SK-N-SH treated with all-trans-retinoic acid at 6 μM for 48 hours (cell line): ENCODE results near the gene FAM53A.

Experiments
- ATAC-seq: fragments of 200-7000 bp; cut with Tn5 transposase; 3 replicates; pipeline ENCODE4 v1.9.1; 2020; ENCODE audit warnings: mild to moderate bottlenecking, moderate library complexity
- ARNTL ChIP-seq: fragments of 450-650 bp; formaldehyde crosslinking; IDR thresholded peaks from 2 replicates; pipeline ENCODE4 v1.5.0; 2020; ENCODE audit warnings: low read depth, mild to moderate bottlenecking, moderate library complexity, borderline replicate concordance
- BACH2 ChIP-seq: fragments of 250-450 bp; sonication (Bioruptor Pico); IDR thresholded peaks from 2 replicates; pipeline ENCODE4 v1.9.0; 2021; ENCODE audit warnings: mild to moderate bottlenecking, borderline replicate concordance
- ESRRG ChIP-seq: fragments of 250-450 bp; sonication (Bioruptor Pico); IDR thresholded peaks from 2 replicates; pipeline ENCODE4 v1.6.1; 2021; ENCODE audit warnings: mild to moderate bottlenecking
- GLIS3 ChIP-seq: fragments of 250-450 bp; sonication (Bioruptor Pico); IDR thresholded peaks from 2 replicates; pipeline ENCODE4 v1.5.0; 2020; ENCODE audit warnings: mild to moderate bottlenecking, moderate library complexity
- ISL1 ChIP-seq: fragments of 250-450 bp; sonication (Bioruptor Pico); IDR thresholded peaks from 2 replicates; pipeline ENCODE4 v2.1.2; 2022; ENCODE audit warnings: mild to moderate bottlenecking, moderate library complexity
- OSR1 ChIP-seq: fragments of 250-450 bp; sonication (Bioruptor Pico); IDR thresholded peaks from 2 replicates; pipeline ENCODE4 v1.8.0; 2022; ENCODE audit warnings: moderate library complexity, mild to moderate bottlenecking, inconsistent platforms
- POU6F1 ChIP-seq: fragments of 250-450 bp; sonication (Bioruptor Pico); IDR thresholded peaks from 2 replicates; pipeline ENCODE4 v1.8.0; 2021; ENCODE audit warnings: low read depth, mild to moderate bottlenecking, moderate library complexity, borderline replicate concordance
- PPARA ChIP-seq: fragments of 250-450 bp; sonication (Bioruptor Pico); IDR thresholded peaks from 2 replicates; pipeline ENCODE4 v1.5.0; 2020; ENCODE audit warnings: mild to moderate bottlenecking, borderline replicate concordance
- RARB ChIP-seq: fragments of 250-450 bp; sonication (Bioruptor Pico); IDR thresholded peaks from 2 replicates; pipeline ENCODE4 v1.8.0; 2021; ENCODE audit warnings: mild to moderate bottlenecking, moderate library complexity
- SNAI2 ChIP-seq: fragments of 250-450 bp; sonication (Bioruptor Pico); IDR thresholded peaks from 2 replicates; pipeline ENCODE4 v1.5.0; 2020; ENCODE audit warnings: mild to moderate bottlenecking, moderate library complexity
- TCF4 ChIP-seq: fragments of 250-450 bp; sonication (Bioruptor Pico); IDR thresholded peaks from 2 replicates; pipeline ENCODE4 v1.8.0; 2021; ENCODE audit warnings: mild to moderate bottlenecking, moderate library complexity, borderline replicate concordance
- TOX ChIP-seq: fragments of 250-450 bp; sonication (Bioruptor Pico); IDR thresholded peaks from 2 replicates; pipeline ENCODE4 v1.8.0; 2021; ENCODE audit warnings: mild to moderate bottlenecking, moderate library complexity, borderline replicate concordance
- ZFP3 ChIP-seq: fragments of 250-450 bp; sonication (Bioruptor Pico); IDR thresholded peaks from 2 replicates; pipeline ENCODE4 v1.5.0; 2020; ENCODE audit warnings: mild to moderate bottlenecking, moderate library complexity
- ZFP30 ChIP-seq: fragments of 450-650 bp; formaldehyde crosslinking; IDR thresholded peaks from 2 replicates; pipeline ENCODE4 v1.5.0; 2022; ENCODE audit warnings: mild to moderate bottlenecking, moderate library complexity
- ZNF565 ChIP-seq: fragments of 450-650 bp; formaldehyde crosslinking; conservative IDR thresholded peaks from 2 replicates; pipeline ENCODE4 v1.5.0; 2020; ENCODE audit warnings: low read depth, mild to moderate bottlenecking, moderate library complexity
- ZNF70 ChIP-seq: fragments of 450-650 bp; formaldehyde crosslinking; IDR thresholded peaks from 2 replicates; pipeline ENCODE4 v1.5.0; 2020; ENCODE audit warnings: mild to moderate bottlenecking, moderate library complexity
- ZNF8 ChIP-seq: fragments of 450-650 bp; formaldehyde crosslinking; IDR thresholded peaks from 2 replicates; pipeline ENCODE4 v1.5.0; 2020; ENCODE audit warnings: mild to moderate bottlenecking, moderate library complexity
- TF ChIP-seq, protein P1 (sequence below): fragments of 250-450 bp; sonication (Bioruptor Pico); IDR thresholded peaks from 2 replicates; pipeline ENCODE4 v1.5.1; 2021; ENCODE audit warnings: mild to moderate bottlenecking, moderate library complexity
- TF ChIP-seq, protein P2 (sequence below): fragments of 250-450 bp; sonication (Bioruptor Pico); IDR thresholded peaks from 2 replicates; pipeline ENCODE4 v1.5.1; 2020; ENCODE audit warnings: low read depth, mild to moderate bottlenecking, moderate library complexity
- TF ChIP-seq, protein P3 (sequence below): fragments of 250-450 bp; sonication (Bioruptor Pico); IDR thresholded peaks from 2 replicates; pipeline ENCODE4 v1.8.0; 2020; ENCODE audit warnings: mild to moderate bottlenecking, moderate library complexity, borderline replicate concordance
- TF ChIP-seq, protein P4 (sequence below): fragments of 250-450 bp; sonication (Bioruptor Pico); IDR thresholded peaks from 2 replicates; pipeline ENCODE4 v1.5.0; 2020; ENCODE audit warnings: mild to moderate bottlenecking, moderate library complexity

FAM53A gene

DNA sequence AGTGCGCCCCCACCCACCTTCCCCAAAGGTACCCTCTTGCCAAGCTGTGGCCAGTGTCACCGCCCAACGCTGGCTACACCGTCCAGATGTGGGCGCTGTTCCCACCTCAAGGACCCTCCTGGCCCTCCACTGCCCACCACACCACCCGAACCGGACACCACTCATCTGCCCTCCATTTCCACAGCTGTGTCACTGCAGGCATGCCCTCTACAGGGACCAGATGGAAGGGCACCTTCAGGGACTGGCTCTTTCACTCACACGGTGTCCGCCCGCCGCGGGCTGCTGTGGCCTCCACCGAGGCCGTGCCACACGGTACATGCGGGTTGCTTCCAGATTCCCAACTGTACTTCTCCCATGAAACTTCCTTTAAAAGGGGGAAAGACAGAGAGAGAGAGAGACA lies 87.7 kb downstream of the FAM53A start:
- TF ChIP-seq POU6F1 (CRISPR knock-in tag) (no peak), ZNF565 (no peak), ESRRG (no peak), RARB (no peak), ISL1 (no peak), ARNTL (CRISPR knock-in tag) (no peak), TOX (CRISPR knock-in tag) (no peak), ZFP3 (CRISPR knock-in tag) (no peak), OSR1 (no peak), ZNF70 (CRISPR knock-in tag) (no peak), GLIS3 (CRISPR knock-in tag) (no peak), TCF4 (CRISPR knock-in tag) (no peak), ZNF8 (CRISPR knock-in tag) (no peak), SNAI2 (CRISPR knock-in tag) (no peak)
- TF ChIP-seq, protein P1, sequence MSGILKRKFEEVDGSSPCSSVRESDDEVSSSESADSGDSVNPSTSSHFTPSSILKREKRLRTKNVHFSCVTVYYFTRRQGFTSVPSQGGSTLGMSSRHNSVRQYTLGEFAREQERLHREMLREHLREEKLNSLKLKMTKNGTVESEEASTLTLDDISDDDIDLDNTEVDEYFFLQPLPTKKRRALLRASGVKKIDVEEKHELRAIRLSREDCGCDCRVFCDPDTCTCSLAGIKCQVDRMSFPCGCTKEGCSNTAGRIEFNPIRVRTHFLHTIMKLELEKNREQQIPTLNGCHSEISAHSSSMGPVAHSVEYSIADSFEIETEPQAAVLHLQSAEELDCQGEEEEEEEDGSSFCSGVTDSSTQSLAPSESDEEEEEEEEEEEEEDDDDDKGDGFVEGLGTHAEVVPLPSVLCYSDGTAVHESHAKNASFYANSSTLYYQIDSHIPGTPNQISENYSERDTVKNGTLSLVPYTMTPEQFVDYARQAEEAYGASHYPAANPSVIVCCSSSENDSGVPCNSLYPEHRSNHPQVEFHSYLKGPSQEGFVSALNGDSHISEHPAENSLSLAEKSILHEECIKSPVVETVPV (CRISPR knock-in tag), result no peak
- TF ChIP-seq, protein P2, sequence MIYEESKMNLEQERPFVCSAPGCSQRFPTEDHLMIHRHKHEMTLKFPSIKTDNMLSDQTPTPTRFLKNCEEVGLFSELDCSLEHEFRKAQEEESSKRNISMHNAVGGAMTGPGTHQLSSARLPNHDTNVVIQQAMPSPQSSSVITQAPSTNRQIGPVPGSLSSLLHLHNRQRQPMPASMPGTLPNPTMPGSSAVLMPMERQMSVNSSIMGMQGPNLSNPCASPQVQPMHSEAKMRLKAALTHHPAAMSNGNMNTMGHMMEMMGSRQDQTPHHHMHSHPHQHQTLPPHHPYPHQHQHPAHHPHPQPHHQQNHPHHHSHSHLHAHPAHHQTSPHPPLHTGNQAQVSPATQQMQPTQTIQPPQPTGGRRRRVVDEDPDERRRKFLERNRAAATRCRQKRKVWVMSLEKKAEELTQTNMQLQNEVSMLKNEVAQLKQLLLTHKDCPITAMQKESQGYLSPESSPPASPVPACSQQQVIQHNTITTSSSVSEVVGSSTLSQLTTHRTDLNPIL, result no peak
- no peak for ATAC-seq

GRCh38 chr4:1595789-1596325 lies 88.3 kb downstream of the FAM53A start:
- TF ChIP-seq, protein P3, sequence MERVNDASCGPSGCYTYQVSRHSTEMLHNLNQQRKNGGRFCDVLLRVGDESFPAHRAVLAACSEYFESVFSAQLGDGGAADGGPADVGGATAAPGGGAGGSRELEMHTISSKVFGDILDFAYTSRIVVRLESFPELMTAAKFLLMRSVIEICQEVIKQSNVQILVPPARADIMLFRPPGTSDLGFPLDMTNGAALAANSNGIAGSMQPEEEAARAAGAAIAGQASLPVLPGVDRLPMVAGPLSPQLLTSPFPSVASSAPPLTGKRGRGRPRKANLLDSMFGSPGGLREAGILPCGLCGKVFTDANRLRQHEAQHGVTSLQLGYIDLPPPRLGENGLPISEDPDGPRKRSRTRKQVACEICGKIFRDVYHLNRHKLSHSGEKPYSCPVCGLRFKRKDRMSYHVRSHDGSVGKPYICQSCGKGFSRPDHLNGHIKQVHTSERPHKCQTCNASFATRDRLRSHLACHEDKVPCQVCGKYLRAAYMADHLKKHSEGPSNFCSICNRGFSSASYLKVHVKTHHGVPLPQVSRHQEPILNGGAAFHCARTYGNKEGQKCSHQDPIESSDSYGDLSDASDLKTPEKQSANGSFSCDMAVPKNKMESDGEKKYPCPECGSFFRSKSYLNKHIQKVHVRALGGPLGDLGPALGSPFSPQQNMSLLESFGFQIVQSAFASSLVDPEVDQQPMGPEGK (CRISPR knock-in tag), result no peak
- TF ChIP-seq ZFP30 (CRISPR knock-in tag), result no peak
- TF ChIP-seq TCF4 (CRISPR knock-in tag), result no peak
- no peak for TF ChIP-seq OSR1
- no peak for TF ChIP-seq TOX (CRISPR knock-in tag)
- no peak for TF ChIP-seq GLIS3 (CRISPR knock-in tag)
- no peak for TF ChIP-seq POU6F1 (CRISPR knock-in tag)
- TF ChIP-seq BACH2 (CRISPR knock-in tag), result no peak
- no peak for TF ChIP-seq SNAI2 (CRISPR knock-in tag)
- no peak for TF ChIP-seq ZNF8 (CRISPR knock-in tag)
- TF ChIP-seq, protein P2, result no peak
- TF ChIP-seq ZFP3 (CRISPR knock-in tag), result no peak
- TF ChIP-seq, protein P1 (CRISPR knock-in tag), result no peak
- TF ChIP-seq ZNF565, result no peak
- TF ChIP-seq, protein P4, sequence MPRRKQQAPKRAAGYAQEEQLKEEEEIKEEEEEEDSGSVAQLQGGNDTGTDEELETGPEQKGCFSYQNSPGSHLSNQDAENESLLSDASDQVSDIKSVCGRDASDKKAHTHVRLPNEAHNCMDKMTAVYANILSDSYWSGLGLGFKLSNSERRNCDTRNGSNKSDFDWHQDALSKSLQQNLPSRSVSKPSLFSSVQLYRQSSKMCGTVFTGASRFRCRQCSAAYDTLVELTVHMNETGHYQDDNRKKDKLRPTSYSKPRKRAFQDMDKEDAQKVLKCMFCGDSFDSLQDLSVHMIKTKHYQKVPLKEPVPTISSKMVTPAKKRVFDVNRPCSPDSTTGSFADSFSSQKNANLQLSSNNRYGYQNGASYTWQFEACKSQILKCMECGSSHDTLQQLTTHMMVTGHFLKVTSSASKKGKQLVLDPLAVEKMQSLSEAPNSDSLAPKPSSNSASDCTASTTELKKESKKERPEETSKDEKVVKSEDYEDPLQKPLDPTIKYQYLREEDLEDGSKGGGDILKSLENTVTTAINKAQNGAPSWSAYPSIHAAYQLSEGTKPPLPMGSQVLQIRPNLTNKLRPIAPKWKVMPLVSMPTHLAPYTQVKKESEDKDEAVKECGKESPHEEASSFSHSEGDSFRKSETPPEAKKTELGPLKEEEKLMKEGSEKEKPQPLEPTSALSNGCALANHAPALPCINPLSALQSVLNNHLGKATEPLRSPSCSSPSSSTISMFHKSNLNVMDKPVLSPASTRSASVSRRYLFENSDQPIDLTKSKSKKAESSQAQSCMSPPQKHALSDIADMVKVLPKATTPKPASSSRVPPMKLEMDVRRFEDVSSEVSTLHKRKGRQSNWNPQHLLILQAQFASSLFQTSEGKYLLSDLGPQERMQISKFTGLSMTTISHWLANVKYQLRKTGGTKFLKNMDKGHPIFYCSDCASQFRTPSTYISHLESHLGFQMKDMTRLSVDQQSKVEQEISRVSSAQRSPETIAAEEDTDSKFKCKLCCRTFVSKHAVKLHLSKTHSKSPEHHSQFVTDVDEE (CRISPR knock-in tag), result no peak
- TF ChIP-seq RARB, result no peak
- no peak for TF ChIP-seq ARNTL (CRISPR knock-in tag)
- TF ChIP-seq PPARA (CRISPR knock-in tag), result no peak
- no peak for ATAC-seq
